Measurements from ENCODE around the gene PRPF40A.

PRPF40A gene

DNA sequence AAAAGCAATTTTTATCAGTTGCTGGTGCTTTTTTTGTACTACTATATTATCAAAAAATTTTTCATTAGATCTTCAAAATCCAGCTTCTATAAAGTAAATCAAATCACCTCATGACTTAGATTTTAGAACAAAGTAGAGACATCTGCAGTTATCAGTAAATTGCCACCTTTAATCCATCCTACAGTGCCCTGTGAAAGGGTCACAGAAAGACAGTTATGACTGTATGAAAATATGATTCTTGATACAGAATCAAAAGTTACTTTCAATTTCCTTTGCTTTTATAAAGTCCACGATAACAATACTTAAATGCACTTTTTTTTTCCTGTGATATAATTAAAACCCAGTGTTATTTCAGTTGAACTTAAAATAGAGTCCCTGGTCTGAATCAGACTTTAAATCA, 61.4 kb downstream of the PRPF40A start:
- DNase-seq (ENCODE audit: insufficient read length, low spot score) (no peak), FAIRE-seq (no peak)

DNA sequence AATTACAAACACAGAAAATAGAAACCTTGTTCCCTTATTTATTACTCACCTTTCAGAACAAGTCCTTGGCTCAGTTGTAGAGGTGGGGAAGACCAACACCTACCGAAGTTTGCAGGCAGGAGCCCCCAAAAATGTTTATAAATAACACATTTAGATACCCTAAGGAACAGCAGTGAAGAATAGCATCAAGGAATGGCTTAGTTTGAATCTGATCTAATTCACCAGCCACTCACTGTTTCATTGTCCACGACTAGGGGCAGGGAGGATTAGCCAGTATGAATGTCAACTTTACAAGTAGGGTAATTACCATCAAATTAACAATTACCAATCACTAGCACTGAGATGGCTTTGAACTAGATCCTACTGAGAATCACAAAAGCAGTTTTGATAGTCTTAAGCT, 65.4 kb downstream of the PRPF40A start:
- FAIRE-seq (no peak), DNase-seq (ENCODE audit: insufficient read length, low spot score) (no peak)

GRCh38 chr2:152650768-152651371, 66.4 kb downstream of the PRPF40A start:
- FAIRE-seq (no peak), DNase-seq (ENCODE audit: insufficient read length, low spot score) (no peak)

GRCh38 chr2:152649997-152650396, 67.3 kb downstream of the PRPF40A start:
- FAIRE-seq (no peak), DNase-seq (ENCODE audit: insufficient read length, low spot score) (no peak)

GRCh38 chr2:152648336-152648735, 68.9 kb downstream of the PRPF40A start:
- FAIRE-seq, result no peak
- no peak for DNase-seq (ENCODE audit: insufficient read length, low spot score)

- DNase-seq (ENCODE audit: insufficient read length, low spot score) (no peak), FAIRE-seq (peak; percentile 31)
Measured at GRCh38 chr2:152647552-152647951, 69.7 kb downstream of the PRPF40A start.

DNA sequence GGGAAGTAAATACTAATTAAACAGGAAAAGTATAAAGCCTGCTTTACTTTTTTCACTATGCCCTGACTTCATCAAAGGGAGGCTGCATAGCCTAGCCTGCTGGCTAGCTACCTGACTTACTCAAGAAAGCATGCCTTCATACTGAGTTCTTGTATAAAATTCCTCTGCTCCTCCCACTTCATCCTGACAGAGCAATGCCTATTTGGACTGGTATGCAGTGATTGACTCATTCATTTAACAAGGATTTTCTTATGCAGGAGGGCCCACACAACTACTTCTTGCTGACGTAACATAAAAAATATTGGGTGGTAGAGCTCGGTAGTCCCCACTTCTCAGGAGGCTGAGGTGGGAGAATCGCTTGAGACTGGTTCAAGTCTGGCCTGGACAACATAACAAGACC, 70.5 kb downstream of the PRPF40A start:
- FAIRE-seq, result peak; percentile 71
- peak; percentile 75 for DNase-seq (ENCODE audit: insufficient read length, low spot score)

DNA sequence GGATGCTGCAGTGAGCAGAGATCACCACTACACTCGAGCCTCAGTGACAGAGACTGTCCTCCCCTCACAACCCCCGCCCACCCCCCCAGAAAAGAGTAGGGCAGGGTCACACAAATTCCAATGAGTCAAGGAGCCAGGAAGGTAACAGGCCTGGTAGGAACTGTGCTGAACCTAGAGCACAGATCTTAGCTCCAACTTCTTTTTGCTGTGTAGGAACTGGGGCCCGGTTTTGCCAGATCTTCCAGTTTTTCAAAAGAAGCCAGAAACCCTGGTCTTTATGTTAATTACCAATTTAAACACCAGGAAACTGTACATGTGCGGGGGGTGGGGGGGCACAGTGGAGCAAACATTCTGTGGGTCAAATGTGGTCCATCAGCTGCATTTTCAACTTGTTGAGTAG, 71.0 kb downstream of the PRPF40A start:
- FAIRE-seq (no peak), DNase-seq (ENCODE audit: insufficient read length, low spot score) (no peak)

- FAIRE-seq, result no peak
- DNase-seq (ENCODE audit: insufficient read length, low spot score), result no peak
Measured at GRCh38 chr2:152644189-152644873, 72.9 kb downstream of the PRPF40A start.

DNA sequence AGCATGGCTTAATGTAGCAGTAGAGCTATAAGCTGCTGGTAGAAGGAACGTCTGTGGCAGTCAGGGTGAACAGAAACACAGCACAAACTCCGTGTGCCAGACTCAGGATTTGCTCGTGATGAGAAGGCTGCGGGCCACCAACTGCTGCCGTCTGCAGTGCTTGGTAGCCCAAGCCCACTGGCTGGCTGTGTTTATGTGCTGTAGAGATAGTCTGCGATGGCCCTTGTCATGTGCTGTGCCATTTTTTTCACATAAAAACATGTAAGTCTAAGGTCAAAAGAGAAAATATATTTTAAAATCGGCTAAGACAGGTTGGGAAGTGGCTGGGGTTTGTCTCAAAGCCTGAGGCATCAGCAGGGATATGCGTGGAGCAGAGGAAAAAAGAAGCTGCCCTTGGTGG, 78.7 kb downstream of the PRPF40A start:
- no peak for DNase-seq (ENCODE audit: insufficient read length, low spot score)
- no peak for FAIRE-seq

DNA sequence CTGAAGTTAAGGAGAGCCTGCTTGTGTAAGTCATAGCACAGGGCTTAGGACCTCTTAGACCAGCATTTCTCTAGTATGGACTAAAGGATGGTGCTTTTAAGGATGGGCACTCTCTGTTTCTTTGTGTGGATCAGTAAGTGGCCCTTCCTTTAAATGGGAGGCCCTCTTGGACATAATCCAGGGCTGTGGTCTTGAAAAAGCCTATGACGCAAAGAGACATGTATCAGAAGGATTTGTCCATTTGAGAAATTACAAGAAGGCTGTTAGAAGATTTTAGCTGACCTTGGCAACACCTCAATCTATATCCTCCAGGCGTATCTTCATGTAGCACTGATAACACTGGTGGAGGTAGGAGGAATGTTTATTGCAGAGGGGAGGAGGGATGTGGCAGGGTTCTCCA, 79.2 kb downstream of the PRPF40A start:
- no peak for DNase-seq (ENCODE audit: insufficient read length, low spot score)
- FAIRE-seq, result no peak

GRCh38 chr2:152637251-152637650, 80.0 kb downstream of the PRPF40A start:
- no peak for FAIRE-seq

DNA sequence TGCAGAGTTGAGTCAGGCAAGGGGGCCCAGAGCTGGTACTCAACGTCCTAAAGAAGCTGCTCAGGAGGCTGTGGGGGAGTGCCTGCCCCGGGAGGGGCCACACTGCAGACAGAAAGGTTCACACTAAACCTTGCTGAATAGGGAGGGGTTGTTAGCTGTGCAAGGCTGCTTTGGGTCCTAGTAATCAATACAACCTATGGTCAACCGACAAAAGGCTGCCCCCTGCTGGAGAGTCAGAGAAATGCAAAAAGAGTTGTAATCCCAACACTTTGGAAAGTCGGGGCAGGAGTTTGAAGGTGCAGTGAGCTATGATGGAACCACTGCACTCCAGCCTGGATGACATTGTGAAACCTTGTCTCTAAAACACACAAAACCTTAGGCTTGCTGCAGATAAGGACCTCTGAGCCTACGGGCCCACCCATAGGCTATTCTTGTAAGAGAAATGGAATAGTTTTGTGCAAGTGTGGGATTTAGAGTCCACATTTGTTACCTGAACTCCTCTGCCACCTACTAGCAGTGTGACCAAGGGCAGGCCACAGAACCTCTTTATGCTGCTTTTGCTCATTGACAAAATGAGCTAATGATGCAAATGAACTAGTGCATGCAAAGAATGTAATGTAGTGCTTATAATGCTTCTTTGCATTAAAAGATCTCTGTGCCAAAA, 81.5 kb downstream of the PRPF40A start:
- DNase-seq (ENCODE audit: insufficient read length, low spot score), result peak; percentile 48
- peak; percentile 26 for FAIRE-seq

More at GRCh38 chr2:152637251-152637650, 80.0 kb downstream of the PRPF40A start:
- DNase-seq (ENCODE audit: insufficient read length, low spot score), result no peak

DNA sequence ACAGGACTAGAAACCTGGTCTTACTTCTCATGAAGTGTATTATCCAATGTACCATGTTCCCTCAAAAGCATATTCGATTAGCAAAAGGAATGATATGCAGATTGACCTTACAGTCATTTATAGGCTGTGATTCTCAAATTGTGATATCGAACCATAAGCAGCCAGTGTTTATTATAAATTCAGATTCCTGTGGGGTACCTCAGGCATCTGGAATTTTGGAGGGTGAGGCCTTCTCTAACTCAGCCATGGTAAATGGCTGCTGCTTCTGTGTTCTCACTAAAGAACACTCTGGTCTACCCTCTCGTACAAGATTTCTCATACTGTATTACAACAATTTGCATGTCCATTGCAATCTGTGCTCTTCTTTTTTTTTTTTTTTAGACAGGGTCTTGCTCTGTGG, 84.5 kb downstream of the PRPF40A start:
- DNase-seq (ENCODE audit: insufficient read length, low spot score), result no peak
- no peak for FAIRE-seq

DNA sequence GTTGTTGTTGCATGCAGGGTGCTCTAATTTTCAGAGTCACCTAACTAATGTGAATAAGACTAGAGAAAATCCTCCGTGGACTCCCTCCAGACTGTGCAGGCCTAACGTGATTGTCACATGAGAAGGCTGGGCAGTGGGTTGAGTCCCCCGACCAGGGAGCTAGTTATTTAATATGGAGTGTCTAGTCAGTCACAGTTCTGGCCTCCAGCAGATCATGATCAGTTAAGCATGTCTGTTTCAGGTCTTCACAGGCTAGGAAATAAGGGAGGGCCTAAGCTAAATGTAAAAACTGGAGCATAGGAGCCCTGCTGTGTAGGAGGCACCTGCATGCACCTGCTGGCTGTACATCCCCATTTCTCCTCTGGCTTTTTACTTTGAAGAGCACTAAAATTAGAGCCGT, 86.8 kb downstream of the PRPF40A start:
- DNase-seq (ENCODE audit: insufficient read length, low spot score), result no peak
- FAIRE-seq, result no peak

- FAIRE-seq, result no peak
Measured at GRCh38 chr2:152629202-152629601, 88.1 kb downstream of the PRPF40A start.

GRCh38 chr2:152627351-152627957, 89.8 kb downstream of the PRPF40A start:
- DNase-seq (ENCODE audit: insufficient read length, low spot score), result peak; percentile 25

More at GRCh38 chr2:152629202-152629601, 88.1 kb downstream of the PRPF40A start:
- no peak for DNase-seq (ENCODE audit: insufficient read length, low spot score)

GRCh38 chr2:152626911-152627339, 90.3 kb downstream of the PRPF40A start:
- no peak for DNase-seq (ENCODE audit: insufficient read length, low spot score)
- no peak for FAIRE-seq

More at GRCh38 chr2:152627351-152627957, 89.8 kb downstream of the PRPF40A start:
- FAIRE-seq, result no peak

- FAIRE-seq (no peak), DNase-seq (ENCODE audit: insufficient read length, low spot score) (no peak)
Measured at GRCh38 chr2:152624805-152625204, 92.5 kb downstream of the PRPF40A start.

DNA sequence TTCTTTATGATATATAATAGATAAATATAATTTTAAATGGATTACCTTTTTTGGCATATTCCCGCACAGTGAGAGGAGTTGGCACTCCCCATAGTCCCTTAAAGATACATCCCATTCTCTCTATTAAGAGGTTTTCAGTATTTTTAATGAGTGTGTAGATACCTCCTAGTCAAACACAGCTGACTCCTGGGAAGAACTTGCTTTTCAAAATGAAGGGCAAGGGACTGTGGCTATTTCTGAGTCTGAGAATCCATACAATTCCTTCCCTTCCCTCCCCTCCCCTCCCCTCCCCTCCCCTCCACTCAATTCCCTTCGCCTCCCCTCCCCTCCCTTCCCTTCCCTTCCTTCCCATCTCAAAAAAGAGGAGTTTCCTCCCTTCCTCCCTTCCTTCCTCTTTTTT, 93.5 kb downstream of the PRPF40A start:
- FAIRE-seq, result no peak
- DNase-seq (ENCODE audit: insufficient read length, low spot score), result no peak

GRCh38 chr2:152623076-152623740, 94.1 kb downstream of the PRPF40A start:
- no peak for FAIRE-seq
- DNase-seq (ENCODE audit: insufficient read length, low spot score), result no peak

Measured in HTR-8/SVneo (cell line).